HepG2 (cell line): ENCODE measurements around the gene KCNJ1. TPM values are rescaled to one million over a fixed set of nuclear protein-coding genes. Genes with fewer than 3 reads are reported as not detected.

Source experiments
- ATAC-seq: fragments of 200-7000 bp; cut with Tn5 transposase; 3 replicates; pipeline ENCODE4 v1.9.1; 2020; ENCODE audit warnings: mild to moderate bottlenecking, moderate library complexity
- BruUV-seq: library from RNA; stranded (reverse); fragments of 400-500 nt; replicated peaks from 2 replicates; lab custom pipeline; 2021; lab: Mats Ljungman, UMichigan
- CTCF ChIA-PET: fragments of 300-600 bp; formaldehyde crosslinking; extraction: SDS; loops from one replicate; lab custom pipeline; 2021; ENCODE audit warnings: low total read pairs, inconsistent platforms, low intra/inter-chr PET ratio; lab: Yijun Ruan, JAX
- POLR2A ChIA-PET: fragments of 350-600 bp; sonication (Branson Sonifier 250); formaldehyde crosslinking; loops from one replicate; lab custom pipeline; 2020; ENCODE audit warnings: antibody characterized with exemption, inconsistent platforms; lab: Yijun Ruan, JAX
- DNase-seq: peaks from one replicate; pipeline ENCODE4 v3.0.0-alpha.2; 2015; ENCODE audit warnings: low spot score
- FAIRE-seq: peaks from 3 replicates; lab custom pipeline; 2011; peaks lifted over from hg19 to GRCh38; lab: Jason Lieb, UNC
- H2AFZ ChIP-seq: one replicate; pipeline ENCODE4 v1.6.1; 2011; ENCODE audit warnings: low read length, inconsistent platforms
- H3K27ac ChIP-seq: fragments of 300-600 bp; 3 replicates; pipeline ENCODE4 v1.8.0; 2011; ENCODE audit warnings: mixed run types, mild to moderate bottlenecking, mixed read lengths, low read length, inconsistent platforms; ENCODE audit not compliant: insufficient read depth; ENCODE audit errors: extremely low read length
- H3K27me3 ChIP-seq, 2 experiments: fragments of 200-600 bp in 1 of 2; 2 replicates in 1 of 2; 3 replicates in 1 of 2; pipeline versions ENCODE4 v1.6.0 to v1.8.0; 2011; ENCODE audit warnings: low read length in 2 of 2, mild to moderate bottlenecking in 2 of 2, moderate library complexity in 2 of 2, inconsistent platforms in 1 of 2; ENCODE audit not compliant: insufficient read depth in 2 of 2, control insufficient read depth in 1 of 2
- H3K36me3 ChIP-seq, 2 experiments: fragments of 200-600 bp in 1 of 2; replicated peaks in 1 of 2; 2 replicates in 1 of 2; 3 replicates in 1 of 2; pipeline versions ENCODE4 v1.5.1 to v1.8.0; 2011; ENCODE audit warnings: low read length in 2 of 2, inconsistent platforms in 1 of 2; ENCODE audit not compliant: insufficient read depth in 2 of 2, control insufficient read depth in 1 of 2
- H3K4me1 ChIP-seq: 2 replicates; pipeline ENCODE4 v1.5.1; 2012; ENCODE audit warnings: low read length, inconsistent platforms; ENCODE audit not compliant: insufficient read depth
- H3K4me2 ChIP-seq: 2 replicates; pipeline ENCODE4 v1.6.0; 2011; ENCODE audit warnings: low read depth, low read length, inconsistent platforms
- H3K4me3 ChIP-seq, 3 experiments: fragments of 200-600 bp in 1 of 3; sonication (generic), shearing (Covaris generic) in 1 of 3; replicated peaks in 1 of 3; 2 replicates each; pipeline ENCODE4 v1.5.1; 2011 to 2016; ENCODE audit warnings: low read length in 3 of 3, inconsistent platforms in 2 of 3, low read depth in 2 of 3, mild to moderate bottlenecking in 2 of 3, control low read depth in 1 of 3, mixed read lengths in 1 of 3; ENCODE audit not compliant: insufficient read depth in 1 of 3
- H3K79me2 ChIP-seq: one replicate; pipeline ENCODE4 v1.6.1; 2011; ENCODE audit warnings: low read length, inconsistent platforms; ENCODE audit not compliant: insufficient read depth
- H3K9ac ChIP-seq: 2 replicates; pipeline ENCODE4 v1.6.0; 2011; ENCODE audit warnings: mild to moderate bottlenecking, low read depth, low read length, inconsistent platforms; ENCODE audit not compliant: insufficient read depth
- H3K9me3 ChIP-seq: 2 replicates; pipeline ENCODE4 v1.5.1; 2012; ENCODE audit warnings: mild to moderate bottlenecking, low read length
- H4K20me1 ChIP-seq: 2 replicates; pipeline ENCODE4 v1.6.0; 2011; ENCODE audit warnings: inconsistent platforms, mild to moderate bottlenecking, low read length, moderate library complexity; ENCODE audit not compliant: insufficient read depth
- BRD4 ChIP-seq: sonication (generic); formaldehyde crosslinking; IDR thresholded peaks from 2 replicates; pipeline ENCODE4 v1.4.0; 2020; ENCODE audit warnings: missing genetic modification reagents
- ETV5 ChIP-seq: IDR thresholded peaks from 2 replicates; pipeline ENCODE4 v1.6.1; 2018; ENCODE audit warnings: missing biosample characterization, missing genetic modification reagents, inconsistent platforms, borderline replicate concordance
- FOXJ3 ChIP-seq: sonication (generic); formaldehyde crosslinking; IDR thresholded peaks from 2 replicates; pipeline ENCODE4 v1.4.0; 2020; ENCODE audit warnings: missing genetic modification reagents, mild to moderate bottlenecking, borderline replicate concordance
- HIVEP1 ChIP-seq: sonication (generic); formaldehyde crosslinking; IDR thresholded peaks from 2 replicates; pipeline ENCODE4 v1.4.0; 2020; ENCODE audit warnings: mild to moderate bottlenecking, missing genetic modification reagents
- JUN ChIP-seq: sonication (generic); formaldehyde crosslinking; IDR thresholded peaks from 2 replicates; pipeline ENCODE4 v1.4.0; 2020; ENCODE audit warnings: mild to moderate bottlenecking, missing genetic modification reagents
- MAF1 ChIP-seq: sonication (generic); formaldehyde crosslinking; IDR thresholded peaks from 2 replicates; pipeline ENCODE4 v1.5.0; 2020; ENCODE audit warnings: missing genetic modification reagents, borderline replicate concordance
- NR2C2 ChIP-seq: sonication (generic); formaldehyde crosslinking; IDR thresholded peaks from 2 replicates; pipeline ENCODE4 v1.4.0; 2020; ENCODE audit warnings: missing genetic modification reagents, mild to moderate bottlenecking, moderate library complexity, borderline replicate concordance
- NR2F6 ChIP-seq, 2 experiments: IDR thresholded peaks; 2 replicates each; pipeline ENCODE4 v1.6.1; 2016; ENCODE audit warnings: antibody characterized with exemption in 1 of 2, mild to moderate bottlenecking in 1 of 2
- PHF20 ChIP-seq: sonication (generic); formaldehyde crosslinking; IDR thresholded peaks from 2 replicates; pipeline ENCODE4 v1.5.0; 2020; ENCODE audit warnings: mild to moderate bottlenecking, missing genetic modification reagents
- RFXANK ChIP-seq: IDR thresholded peaks from 2 replicates; pipeline ENCODE4 v1.6.1; 2016
- TFDP1 ChIP-seq: IDR thresholded peaks from 2 replicates; pipeline ENCODE4 v1.6.1; 2016; ENCODE audit warnings: missing compliant biosample characterization, missing genetic modification reagents, borderline replicate concordance
- XRCC5 ChIP-seq: fragments of 200-400 bp; formaldehyde crosslinking; optimal IDR thresholded peaks from 2 replicates; pipeline ENCODE3; 2017; ENCODE audit warnings: mild to moderate bottlenecking, low read length
- ZBTB8A ChIP-seq: sonication (generic); formaldehyde crosslinking; IDR thresholded peaks from 2 replicates; pipeline ENCODE4 v1.4.0; 2020; ENCODE audit warnings: mild to moderate bottlenecking, low read depth, missing genetic modification reagents, borderline replicate concordance
- ZMAT3 ChIP-seq: sonication (generic); formaldehyde crosslinking; conservative IDR thresholded peaks from 2 replicates; pipeline ENCODE4 v1.7.0; 2021; ENCODE audit warnings: missing genetic modification reagents
- ZNF20 ChIP-seq: sonication (generic); formaldehyde crosslinking; IDR thresholded peaks from 2 replicates; pipeline ENCODE4 v1.4.0; 2020; ENCODE audit warnings: mild to moderate bottlenecking, moderate library complexity, missing genetic modification reagents
- ZNF407 ChIP-seq: sonication (generic); formaldehyde crosslinking; IDR thresholded peaks from one replicate; pipeline ENCODE4 v1.5.1; 2020; ENCODE audit warnings: mild to moderate bottlenecking, missing genetic modification reagents; ENCODE audit errors: not compliant biosample characterization
- ZNF652 ChIP-seq: IDR thresholded peaks from 2 replicates; pipeline ENCODE4 v1.6.1; 2016; ENCODE audit warnings: low read depth, borderline replicate concordance
- ZNF850 ChIP-seq: sonication (generic); formaldehyde crosslinking; conservative IDR thresholded peaks from 2 replicates; pipeline ENCODE4 v1.9.0; 2021; ENCODE audit warnings: mild to moderate bottlenecking, missing genetic modification reagents
- WGBS: methylation state at CpG from one replicate; pipeline ENCODE4 v1.1.6; 2017; ENCODE audit warnings: low lambda C conversion rate; 5-methylcytosine and 5-hydroxymethylcytosine counted together
- in situ Hi-C: cut with HindIII; loops from 2 replicates; pipeline ENCODE4 v1.10.0; 2017; ENCODE audit warnings: low pct_unique_long_range_greater_than_20kb; ENCODE audit not compliant: extremely low pct_ligation_motif_present
- intact Hi-C: fragments of 100-400 bp; cut with micrococcal nuclease; formaldehyde crosslinking; loops from one replicate; pipeline ENCODE4 v1.10.0; 2022; ENCODE audit not compliant: unreplicated experiment
- polyA plus RNA-seq, 8 experiments: library from polyadenylated mRNA; depleted of rRNA in 3 of 8; stranded (reverse) in 7 of 8; unstranded in 1 of 8; fragments of >200 nt; fragmentation: Illumina TruSeq in 4 of 8; extraction: Trizol in 4 of 8; gene quantifications; 2 replicates each; pipeline versions ENCODE4 v1.2.1 to v1.2.3, GENCODE V29; 2011 to 2016; ENCODE audit warnings: low read depth in 4 of 8, missing spikeins in 1 of 8, mixed read lengths in 1 of 8; ENCODE audit not compliant: insufficient read depth in 1 of 8
- total RNA-seq, 5 experiments: library from RNA; depleted of rRNA; stranded (reverse); fragments of >200 nt; fragmentation: Illumina TruSeq; extraction: Trizol; gene quantifications; 2 replicates each; pipeline ENCODE4 v1.2.3, GENCODE V29; 2016; ENCODE audit warnings: low read depth in 1 of 5

The KCNJ1 gene
- total and polyA plus RNA-seq, 2 of the 13 experiments (the other 11 are each of a cell fraction or from before 2014, with no cell fraction given) = not detected

- 2% methylated on average over 7 of the region's 7 CpGs for WGBS
- POLR2A ChIA-PET = no interaction called here
- Histone ChIP-seq H3K79me2 (no peaks in the 10 kb centered on the region), H3K9me3 (no peaks in the 10 kb centered on the region), H3K27me3 (peaks cover 2 to 36% of the 10 kb centered on the region in 2 experiments; a peak in 2 of 5 replicates), H3K4me3 (no peak overlapping the region), H3K27ac (no peak overlapping the region), H3K4me2 (no peak overlapping the region)
- in situ Hi-C loops = no loop called here
- TF ChIP-seq BRD4 = no peak
- TF ChIP-seq ZNF407 (CRISPR knock-in tag) = no peak
- no peak for TF ChIP-seq ZNF652 (CRISPR knock-in tag)
- TF ChIP-seq HIVEP1 = no peak
- TF ChIP-seq XRCC5 = no peak
- TF ChIP-seq ZMAT3 (CRISPR knock-in tag) = no peak
- TF ChIP-seq TFDP1 (CRISPR knock-in tag) = no peak
- TF ChIP-seq ZNF850 = no peak
- no peak for TF ChIP-seq NR2F6 (IDR thresholded peaks at IDR 0.05)
- no peak for TF ChIP-seq NR2F6 (CRISPR knock-in tag; IDR thresholded peaks at IDR 0.05)
- TF ChIP-seq ZNF20 (CRISPR knock-in tag) = no peak
- TF ChIP-seq FOXJ3 (CRISPR knock-in tag) = no peak
- TF ChIP-seq NR2C2 (CRISPR knock-in tag) = no peak
- TF ChIP-seq PHF20 (CRISPR knock-in tag) = no peak
- TF ChIP-seq ZBTB8A (CRISPR knock-in tag) = no peak
- TF ChIP-seq JUN (CRISPR knock-in tag) = no peak
- no peak for TF ChIP-seq MAF1
- TF ChIP-seq RFXANK (CRISPR knock-in tag) = no peak
- TF ChIP-seq ETV5 = no peak
- TF ChIP-seq, all 625 proteins: peak for 0
- no peak for ATAC-seq
- no peak for FAIRE-seq
- no peak for DNase-seq
- intact Hi-C loops = no loop called here
- Histone ChIP-seq H3K4me1 (no peaks in the 10 kb centered on the region), H3K9ac (no peak overlapping the region), H2AFZ (no peak overlapping the region), H4K20me1 (no peaks in the 10 kb centered on the region), H3K36me3 (no peaks in the 10 kb centered on the region)
- CTCF ChIA-PET = no interaction called here
- BruUV-seq = no TSS peak
These were observed 12.3 kb downstream of the KCNJ1 start for GRCh38 chr11:128854841-128855240.
